Measurements from ENCODE around the gene RPL27. TPM values are rescaled to one million over a fixed set of nuclear protein-coding genes. Genes with fewer than 3 reads are reported as not detected.
A peak's percentile ranks its signal among the peaks of the same experiment; 100 is the strongest.
"Not testable (repeated sequence)": the region's sequence is repeated elsewhere in the genome, so short reads cannot be mapped to it uniquely, and the experiment has no call there.

Gene RPL27
- polyA plus RNA-seq, 4 donors = 1,737 to 4,151 (median 2,370) TPM

DNA sequence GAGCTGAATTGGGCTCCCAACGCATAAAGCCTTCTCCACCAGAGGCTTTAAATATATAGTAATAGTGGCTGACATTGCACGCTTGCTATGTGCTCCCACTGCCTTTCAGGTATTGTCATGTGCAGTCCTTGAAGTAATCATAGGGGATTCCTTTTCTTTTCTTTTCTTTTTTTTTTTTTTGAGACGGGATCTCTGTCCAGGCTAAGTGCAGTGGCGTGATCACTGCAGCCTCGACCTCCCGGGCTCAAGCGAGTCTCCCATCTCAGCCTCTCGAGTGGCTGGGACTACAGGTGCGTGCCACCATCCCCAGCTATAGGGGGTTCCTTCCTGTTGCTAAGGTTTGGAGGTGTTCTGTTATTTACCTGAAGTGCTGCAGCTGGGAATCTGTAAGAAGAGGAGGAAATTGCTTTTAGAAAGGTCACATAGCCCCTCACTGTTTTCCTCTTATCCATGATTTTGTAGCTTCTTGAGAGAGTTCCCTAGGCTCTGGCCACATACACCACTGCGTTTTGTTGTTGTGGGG is 845 bp downstream of the RPL27 start:
- DNase-seq (no peak), FAIRE-seq (no peak)
- Histone ChIP-seq H3K27ac (ENCODE audit: low read depth in 1 of 3, low read length in 2 of 3) (peak overlapping the region; percentile 92 to 96 (median 94)), H3K27me3 (ENCODE audit: control insufficient read depth in 3 of 3, insufficient read depth in 3 of 3, low read length in 3 of 3) (no peaks in the 10 kb centered on the region), H3K36me3 (ENCODE audit: control insufficient read depth in 3 of 3, insufficient read depth in 2 of 3, low read depth in 1 of 3, low read length in 3 of 3) (peaks cover 12 to 48% (median 21%) of the 10 kb centered on the region in 3 donors), H3K9me3 (ENCODE audit: control insufficient read depth in 2 of 2, insufficient read depth in 1 of 2, low read depth in 1 of 2, low read length in 1 of 2) (no peaks in the 10 kb centered on the region), H3K4me3 (ENCODE audit: low read depth in 1 of 3, low read length in 3 of 3) (peak overlapping the region; percentile 80 to 86 (median 83)), H3K4me1 (ENCODE audit: control insufficient read depth in 3 of 3, insufficient read depth in 2 of 3, low read depth in 1 of 3, low read length in 2 of 3) (peaks cover 0 to 18% (median 0%) of the 10 kb centered on the region in 3 donors)
- 1 to 9% (median 5%) methylated on average over 10 of the region's 10 CpGs for WGBS, 3 donors

DNA sequence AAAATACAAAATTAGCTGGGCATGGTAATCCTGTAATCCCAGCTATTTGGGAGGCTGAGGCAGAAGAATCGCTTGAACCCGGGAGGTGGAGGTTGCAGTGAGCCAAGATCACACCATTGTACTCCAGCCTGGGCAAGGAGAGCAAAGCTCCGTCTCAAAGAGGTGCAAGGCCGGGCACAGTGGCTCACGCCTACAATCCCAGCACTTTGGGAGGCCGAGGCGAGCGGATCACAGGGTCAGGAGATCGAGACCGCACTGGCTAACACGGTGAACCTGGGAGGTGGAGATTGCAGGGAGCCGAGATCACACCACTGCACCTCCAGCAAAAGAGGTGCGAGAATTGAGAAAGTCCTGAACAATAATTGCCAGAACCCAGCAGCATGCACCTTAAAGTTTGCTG is 2.7 kb downstream of the RPL27 start:
- FAIRE-seq; H3K27ac ChIP-seq (ENCODE audit: low read depth in 1 of 3, low read length in 2 of 3); DNase-seq; H3K4me3 ChIP-seq (ENCODE audit: low read depth in 1 of 3, low read length in 3 of 3); H3K27me3 ChIP-seq (ENCODE audit: control insufficient read depth in 3 of 3, insufficient read depth in 3 of 3, low read length in 3 of 3); H3K9me3 ChIP-seq (ENCODE audit: control insufficient read depth in 2 of 2, insufficient read depth in 1 of 2, low read depth in 1 of 2, low read length in 1 of 2): not testable (repeated sequence)
- peaks cover 0 to 18% (median 0%) of the 10 kb centered on the region in 3 donors for H3K4me1 ChIP-seq (ENCODE audit: control insufficient read depth in 3 of 3, insufficient read depth in 2 of 3, low read depth in 1 of 3, low read length in 2 of 3)
- peaks cover 12 to 52% (median 21%) of the 10 kb centered on the region in 3 donors for H3K36me3 ChIP-seq (ENCODE audit: control insufficient read depth in 3 of 3, insufficient read depth in 2 of 3, low read depth in 1 of 3, low read length in 3 of 3)
- 92 to 95% (median 94%) methylated on average over 13 of the region's 13 CpGs for WGBS, 3 donors

DNA sequence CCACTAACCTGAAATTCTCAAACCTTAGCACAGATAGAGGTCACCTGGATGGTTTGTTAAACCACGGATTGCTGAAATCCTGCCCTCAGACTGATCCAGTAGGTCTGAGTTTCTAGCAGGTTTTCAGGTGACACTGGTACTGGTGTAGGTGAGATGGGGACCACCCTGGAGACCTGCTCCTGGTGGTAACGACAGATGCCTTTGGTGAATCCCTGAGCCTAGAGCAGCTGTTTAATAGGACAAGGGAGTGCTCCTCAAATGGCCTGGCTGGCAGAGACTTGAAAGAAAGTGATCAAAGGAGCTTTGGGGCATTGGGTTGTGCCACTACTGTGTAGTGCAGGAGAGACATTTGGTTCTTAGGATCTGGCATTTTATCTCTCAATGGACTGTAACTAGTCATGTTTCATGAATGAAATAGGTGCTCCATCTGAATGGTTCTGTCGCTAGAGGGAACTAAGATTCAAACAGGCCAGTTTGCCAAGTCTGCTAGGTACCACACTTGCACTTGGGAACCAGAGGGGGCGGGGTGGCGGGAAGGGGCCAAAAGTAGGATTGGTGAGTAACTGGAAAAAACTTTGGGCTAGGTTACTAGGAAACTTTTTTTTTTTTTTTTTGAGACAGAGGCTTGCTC is 5.4 kb downstream of the RPL27 start:
- peak overlapping the region in 1 of 3 donors; percentile 27 for H3K27ac ChIP-seq (ENCODE audit: low read depth in 1 of 3, low read length in 2 of 3)
- WGBS, 3 donors = 73 to 84% (median 78%) methylated on average over 5 of the region's 5 CpGs
- peaks cover 12 to 53% (median 21%) of the 10 kb centered on the region in 3 donors for H3K36me3 ChIP-seq (ENCODE audit: control insufficient read depth in 3 of 3, insufficient read depth in 2 of 3, low read depth in 1 of 3, low read length in 3 of 3)
- H3K9me3 ChIP-seq (ENCODE audit: control insufficient read depth in 2 of 2, insufficient read depth in 1 of 2, low read depth in 1 of 2, low read length in 1 of 2) = no peaks in the 10 kb centered on the region
- no peak overlapping the region for H3K4me3 ChIP-seq (ENCODE audit: low read depth in 1 of 3, low read length in 3 of 3)
- peaks cover 0 to 11% (median 0%) of the 10 kb centered on the region in 3 donors for H3K4me1 ChIP-seq (ENCODE audit: control insufficient read depth in 3 of 3, insufficient read depth in 2 of 3, low read depth in 1 of 3, low read length in 2 of 3)
- FAIRE-seq (no peak), DNase-seq (no peak)
- no peaks in the 10 kb centered on the region for H3K27me3 ChIP-seq (ENCODE audit: control insufficient read depth in 3 of 3, insufficient read depth in 3 of 3, low read length in 3 of 3)

DNA sequence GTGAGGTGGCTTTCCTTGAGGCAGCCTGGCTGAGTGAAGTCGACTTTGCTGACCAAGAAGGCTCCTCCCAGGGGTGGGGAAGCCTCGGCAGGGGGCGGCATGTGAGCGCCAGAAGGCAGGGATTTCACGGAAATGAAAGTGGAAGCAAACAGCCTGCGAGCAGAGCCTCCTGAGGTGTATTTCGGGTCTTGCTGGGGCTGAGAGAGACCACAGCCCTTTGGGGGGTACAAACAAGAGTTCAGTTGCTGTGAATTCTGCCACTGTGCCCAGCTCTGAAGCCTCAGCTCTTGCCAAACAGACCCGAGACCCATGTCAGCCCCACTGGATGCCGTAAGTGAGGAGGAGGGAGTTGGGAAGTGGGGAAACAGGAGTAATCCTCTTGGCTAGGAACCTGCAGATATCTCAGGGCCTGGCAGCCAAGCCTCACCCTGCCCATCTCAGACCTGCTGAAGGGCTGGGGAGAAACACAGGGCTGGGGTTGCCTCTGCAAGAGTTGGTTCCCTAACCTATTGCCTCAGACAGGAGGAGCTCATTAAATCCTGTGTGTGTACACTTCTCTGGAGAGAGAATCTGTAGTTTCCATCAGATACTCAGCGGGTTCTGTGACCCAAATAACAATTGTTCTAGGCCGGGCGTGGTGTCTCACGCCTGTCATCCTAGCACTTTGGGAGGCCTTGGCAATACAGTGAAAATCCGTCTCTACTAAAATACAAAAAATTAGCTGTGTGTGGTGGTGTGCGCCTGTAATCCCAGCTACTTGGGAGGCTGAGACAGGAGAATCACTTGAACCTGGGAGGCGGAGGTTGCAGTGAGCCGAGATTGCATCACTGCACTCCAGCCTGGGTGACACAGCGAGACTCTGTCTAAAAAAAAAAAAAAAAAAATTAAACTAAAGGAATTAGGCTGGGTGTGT is 8.7 kb downstream of the RPL27 start, which contains the start of gene IFI35:
Gene IFI35 (plus strand): TSS at position 146 of the 913 bp plus-strand sequence. CDS start 164 bp downstream, at position 310.
- Histone ChIP-seq H3K27ac (ENCODE audit: low read depth in 1 of 3, low read length in 2 of 3) (peak within 1 kb of the TSS; percentile 75 to 97 (median 96)), H3K4me3 (ENCODE audit: low read depth in 1 of 3, low read length in 3 of 3) (peak within 1 kb of the TSS; percentile 53 to 75 (median 63)), H3K4me1 (ENCODE audit: control insufficient read depth in 3 of 3, insufficient read depth in 2 of 3, low read depth in 1 of 3, low read length in 2 of 3) (peaks cover 0 to 17% (median 3%) of the 10 kb centered on the region in 3 donors), H3K36me3 (ENCODE audit: control insufficient read depth in 3 of 3, insufficient read depth in 2 of 3, low read depth in 1 of 3, low read length in 3 of 3) (peaks cover 8 to 36% (median 9%) of the 10 kb centered on the region in 3 donors), H3K9me3 (ENCODE audit: control insufficient read depth in 2 of 2, insufficient read depth in 1 of 2, low read depth in 1 of 2, low read length in 1 of 2) (no peaks in the 10 kb centered on the region), H3K27me3 (ENCODE audit: control insufficient read depth in 3 of 3, insufficient read depth in 3 of 3, low read length in 3 of 3) (no peaks in the 10 kb centered on the region)
- DNase-seq (peak; percentile 94 to 96), FAIRE-seq (no peak)
- 12 to 21% (median 17%) methylated on average over 18 of the region's 18 CpGs for WGBS, 3 donors

DNA sequence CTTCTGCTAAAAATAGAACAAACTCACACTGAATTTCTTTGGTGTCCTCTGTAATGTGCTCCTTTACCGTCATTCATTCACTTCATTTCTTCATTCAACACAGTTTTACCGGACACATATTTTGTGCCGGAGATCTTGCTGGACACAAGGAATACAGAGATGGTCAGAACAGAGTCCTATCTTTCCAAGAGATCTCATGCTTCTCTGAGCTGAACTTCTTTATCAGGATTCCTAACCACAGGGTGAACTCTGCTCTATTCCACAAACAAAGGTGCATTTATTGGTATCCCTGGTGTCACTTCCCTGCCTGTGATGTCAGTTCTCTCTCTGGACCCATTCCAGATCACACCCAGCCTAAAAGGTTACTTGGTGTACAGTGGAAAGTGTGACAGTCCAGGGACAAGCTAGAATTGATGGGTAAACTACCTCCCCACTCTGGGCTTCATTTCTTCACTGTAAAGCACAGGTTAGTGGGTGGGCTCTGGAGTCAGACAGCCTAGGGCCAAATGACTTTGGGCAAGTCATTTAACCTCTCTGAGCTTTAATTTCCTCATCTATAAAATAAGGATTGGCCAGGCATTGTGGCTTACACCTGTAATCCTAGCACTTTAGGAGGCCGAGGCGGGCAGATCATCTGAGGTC is 12.6 kb downstream of the RPL27 start:
- Histone ChIP-seq H3K4me3 (ENCODE audit: low read depth in 1 of 3, low read length in 3 of 3) (no peak overlapping the region), H3K27me3 (ENCODE audit: control insufficient read depth in 3 of 3, insufficient read depth in 3 of 3, low read length in 3 of 3) (no peaks in the 10 kb centered on the region), H3K36me3 (ENCODE audit: control insufficient read depth in 3 of 3, insufficient read depth in 2 of 3, low read depth in 1 of 3, low read length in 3 of 3) (peaks cover 3 to 47% (median 6%) of the 10 kb centered on the region in 3 donors), H3K4me1 (ENCODE audit: control insufficient read depth in 3 of 3, insufficient read depth in 2 of 3, low read depth in 1 of 3, low read length in 2 of 3) (peaks cover 0 to 20% (median 3%) of the 10 kb centered on the region in 3 donors), H3K9me3 (ENCODE audit: control insufficient read depth in 2 of 2, insufficient read depth in 1 of 2, low read depth in 1 of 2, low read length in 1 of 2) (no peaks in the 10 kb centered on the region), H3K27ac (ENCODE audit: low read depth in 1 of 3, low read length in 2 of 3) (peak overlapping the region; percentile 6 to 81 (median 75))
- no peak for FAIRE-seq
- DNase-seq = peak; percentile 88 to 97
- 23 to 64% (median 47%) methylated on average over 5 of the region's 5 CpGs for WGBS, 3 donors

DNA sequence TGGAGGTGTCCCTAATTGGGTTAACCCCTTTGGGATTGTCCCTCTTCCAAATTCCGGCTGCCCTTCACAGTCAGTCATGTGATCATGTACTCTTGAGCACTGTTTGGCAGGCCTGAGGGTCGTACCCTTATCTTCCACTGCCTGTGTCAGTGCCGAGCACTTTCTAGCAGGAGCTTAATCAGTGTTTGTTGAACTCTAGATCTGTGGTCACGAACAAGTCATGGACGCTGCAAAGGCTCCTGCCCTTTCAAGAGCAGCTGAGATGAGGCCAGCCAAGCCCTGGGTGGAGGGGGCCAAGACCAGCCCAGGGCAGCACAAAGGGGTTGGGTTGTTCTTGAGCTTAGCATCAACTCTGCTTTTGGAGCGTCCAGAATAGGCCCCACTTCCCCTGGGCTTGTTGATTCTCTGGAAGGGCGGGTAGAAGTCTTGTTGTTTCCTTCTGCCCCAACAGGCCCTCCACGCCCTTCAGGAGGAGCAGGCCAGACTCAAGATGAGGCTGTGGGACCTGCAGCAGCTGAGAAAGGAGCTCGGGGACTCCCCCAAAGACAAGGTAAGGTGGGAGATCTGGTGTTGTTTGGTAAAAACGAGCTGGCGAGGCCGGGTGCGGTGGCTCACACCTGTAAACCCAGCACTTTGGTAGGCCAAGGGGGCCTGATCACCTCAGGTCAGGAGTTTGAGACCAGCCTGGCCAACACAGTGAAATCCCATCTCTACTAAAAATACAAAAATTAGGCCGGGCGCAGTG is 13.7 kb downstream of the RPL27 start:
- Histone ChIP-seq H3K27ac (ENCODE audit: low read depth in 1 of 3, low read length in 2 of 3) (peak overlapping the region in 1 of 3 donors; percentile 17), H3K4me1 (ENCODE audit: control insufficient read depth in 3 of 3, insufficient read depth in 2 of 3, low read depth in 1 of 3, low read length in 2 of 3) (peaks cover 0 to 20% (median 3%) of the 10 kb centered on the region in 3 donors), H3K9me3 (ENCODE audit: control insufficient read depth in 2 of 2, insufficient read depth in 1 of 2, low read depth in 1 of 2, low read length in 1 of 2) (no peaks in the 10 kb centered on the region), H3K36me3 (ENCODE audit: control insufficient read depth in 3 of 3, insufficient read depth in 2 of 3, low read depth in 1 of 3, low read length in 3 of 3) (peaks cover 3 to 56% (median 6%) of the 10 kb centered on the region in 3 donors), H3K4me3 (ENCODE audit: low read depth in 1 of 3, low read length in 3 of 3) (no peak overlapping the region), H3K27me3 (ENCODE audit: control insufficient read depth in 3 of 3, insufficient read depth in 3 of 3, low read length in 3 of 3) (no peaks in the 10 kb centered on the region)
- FAIRE-seq (no peak), DNase-seq (no peak)
- WGBS, 3 donors = 68 to 75% (median 74%) methylated on average over 15 of the region's 15 CpGs

DNA sequence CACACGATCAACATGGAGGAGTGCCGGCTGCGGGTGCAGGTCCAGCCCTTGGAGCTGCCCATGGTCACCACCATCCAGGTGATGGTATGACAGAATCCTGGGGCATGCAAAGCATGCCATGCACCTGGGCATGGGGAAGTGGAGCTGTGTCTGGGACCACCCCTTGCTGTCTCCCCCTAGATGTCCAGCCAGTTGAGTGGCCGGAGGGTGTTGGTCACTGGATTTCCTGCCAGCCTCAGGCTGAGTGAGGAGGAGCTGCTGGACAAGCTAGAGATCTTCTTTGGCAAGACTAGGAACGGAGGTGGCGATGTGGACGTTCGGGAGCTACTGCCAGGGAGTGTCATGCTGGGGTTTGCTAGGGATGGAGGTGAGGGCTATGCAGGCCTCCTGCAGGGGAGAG is 15.1 kb downstream of the RPL27 start:
- FAIRE-seq (no peak), DNase-seq (no peak)
- Histone ChIP-seq H3K36me3 (ENCODE audit: control insufficient read depth in 3 of 3, insufficient read depth in 2 of 3, low read depth in 1 of 3, low read length in 3 of 3) (peaks cover 3 to 68% (median 6%) of the 10 kb centered on the region in 3 donors), H3K4me1 (ENCODE audit: control insufficient read depth in 3 of 3, insufficient read depth in 2 of 3, low read depth in 1 of 3, low read length in 2 of 3) (peaks cover 0 to 25% (median 3%) of the 10 kb centered on the region in 3 donors), H3K27ac (ENCODE audit: low read depth in 1 of 3, low read length in 2 of 3) (peak overlapping the region in 1 of 3 donors; percentile 6), H3K27me3 (ENCODE audit: control insufficient read depth in 3 of 3, insufficient read depth in 3 of 3, low read length in 3 of 3) (no peaks in the 10 kb centered on the region), H3K9me3 (ENCODE audit: control insufficient read depth in 2 of 2, insufficient read depth in 1 of 2, low read depth in 1 of 2, low read length in 1 of 2) (no peaks in the 10 kb centered on the region), H3K4me3 (ENCODE audit: low read depth in 1 of 3, low read length in 3 of 3) (no peak overlapping the region)
- whole genome bisulfite sequencing, 3 donors = 89 to 95% (median 91%) methylated on average over 8 of the region's 8 CpGs

All from small intestine (tissue), 7 donors.